DOHH2 (cell line): ENCODE results near the gene FCER1A.

ENCODE experiments used
- H3F3A ChIP-seq: fragments of 200-600 bp; sonication (generic), shearing (Covaris generic); 2 replicates; pipeline ENCODE4 v1.6.0; 2016; ENCODE audit warnings: antibody characterized with exemption, mild to moderate bottlenecking; ENCODE audit not compliant: control insufficient read depth, insufficient read depth
- H3K27ac ChIP-seq: fragments of 200-600 bp; sonication (generic); 2 replicates; pipeline ENCODE4 v1.5.1; 2014; ENCODE audit warnings: low read depth, mild to moderate bottlenecking, low read length, moderate library complexity
- H3K27me3 ChIP-seq: fragments of 200-600 bp; sonication (generic); 2 replicates; pipeline ENCODE4 v1.6.1; 2014; ENCODE audit warnings: mild to moderate bottlenecking, low read length, mixed read lengths; ENCODE audit not compliant: control insufficient read depth
- H3K36me3 ChIP-seq: fragments of 200-600 bp; sonication (generic); 2 replicates; pipeline ENCODE4 v1.6.1; 2014; ENCODE audit warnings: mild to moderate bottlenecking, low read length, moderate library complexity, mixed read lengths; ENCODE audit not compliant: control insufficient read depth
- H3K4me1 ChIP-seq: fragments of 200-600 bp; sonication (generic); 2 replicates; pipeline ENCODE4 v1.6.1; 2014; ENCODE audit warnings: mild to moderate bottlenecking, low read length, mixed read lengths; ENCODE audit not compliant: control insufficient read depth
- H3K4me2 ChIP-seq: fragments of 200-600 bp; sonication (generic); 2 replicates; pipeline ENCODE4 v1.6.0; 2014; ENCODE audit warnings: mild to moderate bottlenecking, low read length, moderate library complexity
- H3K4me3 ChIP-seq: fragments of 200-600 bp; sonication (generic); 2 replicates; pipeline ENCODE4 v1.5.1; 2014; ENCODE audit warnings: mild to moderate bottlenecking, low read length, mixed read lengths
- H3K79me2 ChIP-seq: fragments of 200-600 bp; sonication (generic); 2 replicates; pipeline ENCODE4 v1.6.1; 2014; ENCODE audit warnings: mild to moderate bottlenecking, low read length, mixed read lengths; ENCODE audit not compliant: control insufficient read depth
- H3K9me2 ChIP-seq: fragments of 200-600 bp; sonication (generic); replicated peaks from 2 replicates; pipeline ENCODE4 v1.6.1; 2014; ENCODE audit warnings: mild to moderate bottlenecking, low read length, mixed read lengths; ENCODE audit not compliant: control insufficient read depth
- H3K9me3 ChIP-seq: fragments of 200-600 bp; sonication (generic); 2 replicates; pipeline ENCODE4 v1.6.1; 2014; ENCODE audit warnings: antibody characterized with exemption, low read length, mixed read lengths; ENCODE audit not compliant: control insufficient read depth, insufficient read depth
- H4K20me1 ChIP-seq: fragments of 200-600 bp; sonication (generic); 2 replicates; pipeline ENCODE4 v1.6.0; 2014; ENCODE audit warnings: low read depth, mild to moderate bottlenecking, antibody characterized with exemption, low read length, moderate library complexity; ENCODE audit not compliant: control insufficient read depth, insufficient read depth
- CTCF ChIP-seq: fragments of 200-600 bp; sonication (generic); IDR thresholded peaks from one replicate; pipeline ENCODE4 v1.5.1; 2014; ENCODE audit warnings: antibody characterized with exemption, mild to moderate bottlenecking, low read depth, low read length; ENCODE audit not compliant: poor library complexity, severe bottlenecking
- EZH2phosphoT487 ChIP-seq: fragments of 200-600 bp; sonication (generic); IDR thresholded peaks from 2 replicates; pipeline ENCODE4 v1.6.1; 2017; ENCODE audit warnings: borderline replicate concordance, mild to moderate bottlenecking, antibody characterized with exemption, low read length, moderate library complexity, mixed read lengths

Gene FCER1A

GRCh38 chr1:159296706-159297375 is 5.3 kb upstream of the FCER1A start:
- no peak overlapping the region for H3K4me3 ChIP-seq
- H3K4me1 ChIP-seq = no peaks in the 10 kb centered on the region
- H3K27me3 ChIP-seq = no peaks in the 10 kb centered on the region; the same call in 1 of the 2 replicates
- H3K4me2 ChIP-seq = no peak overlapping the region
- H3K36me3 ChIP-seq = no peaks in the 10 kb centered on the region
- no peak for TF ChIP-seq CTCF
- no peak for TF ChIP-seq EZH2phosphoT487
- H3K79me2 ChIP-seq = no peaks in the 10 kb centered on the region
- no peaks in the 10 kb centered on the region for H4K20me1 ChIP-seq
- H3K9me2 ChIP-seq = no peaks in the 10 kb centered on the region
- H3K27ac ChIP-seq = no peak overlapping the region
- no peaks in the 10 kb centered on the region for H3K9me3 ChIP-seq
- no peaks in the 10 kb centered on the region for H3F3A ChIP-seq

DNA sequence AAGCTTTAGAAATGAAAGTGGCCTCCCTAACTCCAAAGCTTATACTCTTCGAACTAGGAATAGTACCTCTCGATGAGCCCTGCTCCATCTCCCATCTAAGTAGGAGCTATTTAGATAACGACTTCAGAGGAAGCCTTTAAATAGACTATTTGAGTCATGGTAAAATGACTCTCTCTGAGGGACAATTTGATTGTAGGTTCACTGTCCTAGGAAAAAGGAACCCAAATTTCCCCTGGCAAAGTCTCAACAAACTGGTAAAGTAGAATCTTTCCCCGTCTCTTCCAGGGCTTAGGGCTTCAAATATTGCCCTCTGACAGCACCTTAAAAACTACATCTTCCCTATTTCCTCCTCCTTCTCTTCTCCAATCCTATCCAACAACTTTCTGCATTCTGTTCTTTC is 2.0 kb upstream of the FCER1A start:
- H3K27ac ChIP-seq = no peak overlapping the region
- TF ChIP-seq CTCF (no peak), EZH2phosphoT487 (no peak)
- H3F3A ChIP-seq = no peaks in the 10 kb centered on the region
- no peak overlapping the region for H3K4me2 ChIP-seq
- H3K9me3 ChIP-seq = no peaks in the 10 kb centered on the region
- no peaks in the 10 kb centered on the region for H3K9me2 ChIP-seq
- H3K36me3 ChIP-seq = no peaks in the 10 kb centered on the region
- no peaks in the 10 kb centered on the region; the same call in 1 of the 2 replicates for H3K27me3 ChIP-seq
- no peaks in the 10 kb centered on the region for H3K79me2 ChIP-seq
- no peaks in the 10 kb centered on the region for H3K4me1 ChIP-seq
- no peaks in the 10 kb centered on the region for H4K20me1 ChIP-seq
- H3K4me3 ChIP-seq = no peak overlapping the region

- no peaks in the 10 kb centered on the region for H3K9me2 ChIP-seq
- no peak overlapping the region for H3K4me3 ChIP-seq
- no peaks in the 10 kb centered on the region for H3K9me3 ChIP-seq
- no peaks in the 10 kb centered on the region for H4K20me1 ChIP-seq
- H3K36me3 ChIP-seq = no peaks in the 10 kb centered on the region
- no peak overlapping the region for H3K27ac ChIP-seq
- TF ChIP-seq EZH2phosphoT487 = no peak
- no peak for TF ChIP-seq CTCF
- H3F3A ChIP-seq = no peaks in the 10 kb centered on the region
- H3K79me2 ChIP-seq = no peaks in the 10 kb centered on the region
- H3K4me2 ChIP-seq = no peak overlapping the region
- H3K4me1 ChIP-seq = no peaks in the 10 kb centered on the region
- H3K27me3 ChIP-seq = no peaks in the 10 kb centered on the region
Observed at GRCh38 chr1:159307346-159308020, 5.3 kb downstream of the FCER1A start.
